Duodenal mucosa (tissue), 2 donors: ENCODE measurements around the gene HMCES.

ENCODE experiments used
- H3K27ac ChIP-seq: one replicate; pipeline ENCODE4 v1.7.0; 2013; ENCODE audit warnings: low read depth, low read length
- H3K27me3 ChIP-seq, 2 donors: one replicate each; pipeline ENCODE4 v1.7.0; 2013; ENCODE audit warnings: low read length in 2 of 2, control low read depth in 1 of 2; ENCODE audit not compliant: insufficient read depth in 2 of 2, control insufficient read depth in 1 of 2
- H3K36me3 ChIP-seq, 2 donors: one replicate each; pipeline ENCODE4 v1.7.0; 2013; ENCODE audit warnings: low read length in 2 of 2, control low read depth in 1 of 2; ENCODE audit not compliant: insufficient read depth in 2 of 2, control insufficient read depth in 1 of 2
- H3K4me1 ChIP-seq, 2 donors: one replicate each; pipeline ENCODE4 v1.7.0; 2013; ENCODE audit warnings: low read length in 2 of 2, control low read depth in 1 of 2; ENCODE audit not compliant: insufficient read depth in 2 of 2, control insufficient read depth in 1 of 2
- H3K4me3 ChIP-seq, 2 donors: one replicate each; pipeline ENCODE4 v1.7.0; 2013; ENCODE audit warnings: low read length in 2 of 2, low read depth in 1 of 2
- H3K9ac ChIP-seq, 2 donors: one replicate each; pipeline ENCODE4 v1.7.0; 2013; ENCODE audit warnings: low read length in 2 of 2, low read depth in 1 of 2
- H3K9me3 ChIP-seq, 2 donors: one replicate each; pipeline ENCODE4 v1.7.0; 2013; ENCODE audit warnings: low read length in 2 of 2, control low read depth in 1 of 2; ENCODE audit not compliant: control insufficient read depth in 1 of 2

The HMCES gene

DNA sequence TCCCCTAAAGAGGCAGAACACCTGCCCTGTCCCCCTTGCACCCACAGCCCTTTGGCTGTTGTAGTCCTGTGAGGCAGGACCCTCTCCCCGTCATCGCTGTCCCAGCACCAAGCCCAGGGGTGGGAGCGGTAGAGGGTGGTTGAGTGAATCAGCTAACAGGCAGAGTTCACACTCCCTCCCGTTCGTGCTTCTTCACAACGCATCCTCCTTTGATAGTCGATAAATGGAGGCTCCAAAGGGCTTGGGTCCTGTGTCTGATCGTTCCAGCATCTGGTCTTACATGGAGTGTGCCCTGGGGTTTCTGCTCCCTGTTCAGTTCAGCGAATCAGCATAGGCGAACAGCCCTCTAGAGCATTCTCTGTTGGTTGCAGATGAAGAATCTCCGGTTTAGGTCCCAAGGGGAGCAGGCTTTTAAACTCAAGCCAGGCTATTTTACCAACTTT lies 820 bp upstream of the HMCES start:
- peak overlapping the region; percentile 94 to 95 for H3K4me3 ChIP-seq
- no peaks in the 10 kb centered on the region for H3K27me3 ChIP-seq
- H3K27ac ChIP-seq: peak overlapping the region; percentile 86
- H3K36me3 ChIP-seq: peaks cover 32 to 46% of the 10 kb centered on the region in 2 donors
- peak overlapping the region; percentile 86 to 88 for H3K9ac ChIP-seq
- no peaks in the 10 kb centered on the region for H3K9me3 ChIP-seq
- peaks cover 22 to 26% of the 10 kb centered on the region in 2 donors for H3K4me1 ChIP-seq

DNA sequence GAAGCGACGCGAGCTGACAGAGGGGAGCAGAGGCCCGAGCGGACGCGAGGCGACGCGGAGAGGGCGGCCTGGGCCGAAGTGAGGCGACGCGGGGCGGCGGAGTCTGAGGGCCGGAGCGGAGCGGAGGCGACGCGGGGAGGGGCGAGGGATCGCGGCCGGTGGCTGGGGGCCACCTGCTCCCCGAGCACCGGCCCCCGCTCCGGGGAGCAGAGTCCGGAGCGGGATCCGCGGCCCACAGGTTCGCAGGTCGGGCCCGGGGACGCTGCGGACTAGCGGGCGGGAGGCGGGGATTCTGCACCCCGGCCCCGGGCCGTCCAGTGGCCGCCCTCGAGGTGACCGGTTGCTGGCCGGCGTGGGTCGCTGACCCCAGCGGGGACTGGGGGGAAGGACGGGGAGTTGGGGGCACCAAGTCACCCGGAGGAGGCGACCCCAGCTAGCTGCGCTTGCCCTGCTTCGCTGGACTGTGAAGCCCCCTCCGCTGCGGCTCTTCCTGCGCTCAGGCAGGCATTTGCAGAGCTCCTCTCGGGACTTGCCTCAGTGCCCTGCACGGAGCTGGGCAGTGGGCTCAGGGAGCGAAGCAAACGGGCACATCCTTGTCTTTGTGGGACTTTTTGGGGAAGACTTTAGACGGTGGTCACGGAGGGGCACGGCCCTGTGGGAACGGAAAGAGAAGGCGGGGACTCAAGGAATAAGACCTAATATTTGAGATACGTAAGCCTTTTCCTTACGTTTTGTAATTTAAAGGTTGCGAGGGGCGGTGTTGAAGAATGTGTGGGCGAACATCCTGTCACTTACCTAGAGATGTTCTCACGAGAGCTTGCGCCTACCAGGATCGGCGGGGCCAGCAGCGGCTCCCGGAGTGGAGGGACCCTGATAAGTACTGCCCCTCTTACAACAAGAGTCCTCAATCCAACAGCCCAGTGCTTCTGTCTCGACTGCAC lies 566 bp downstream of the HMCES start:
- Histone ChIP-seq H3K9me3 (no peaks in the 10 kb centered on the region), H3K27ac (peak overlapping the region; percentile 86), H3K4me1 (peaks cover 22 to 27% of the 10 kb centered on the region in 2 donors), H3K9ac (peak overlapping the region; percentile 86 to 88), H3K27me3 (no peaks in the 10 kb centered on the region), H3K4me3 (peak overlapping the region; percentile 94 to 95), H3K36me3 (peaks cover 25 to 33% of the 10 kb centered on the region in 2 donors)

DNA sequence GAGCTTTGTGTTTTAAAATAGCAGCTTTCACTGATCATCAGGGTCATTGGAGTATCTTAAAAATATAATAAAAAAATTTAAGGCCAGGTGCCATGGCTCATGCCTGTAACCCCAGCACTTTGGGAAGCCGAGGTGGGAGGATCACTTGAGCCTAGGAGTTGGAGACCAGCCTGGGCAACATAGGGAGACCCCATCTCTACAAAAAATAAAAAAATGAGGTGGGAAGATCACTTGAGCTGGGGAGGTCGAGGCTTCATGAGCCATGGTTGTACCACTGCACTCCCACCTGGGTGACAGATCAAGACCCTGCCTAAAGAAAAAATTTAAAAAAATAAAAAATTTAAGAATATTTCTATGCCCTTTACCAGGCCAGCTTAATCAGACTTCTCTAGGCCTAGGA lies 1.5 kb downstream of the HMCES start:
- Histone ChIP-seq H3K36me3 (peaks cover 16 to 23% of the 10 kb centered on the region in 2 donors), H3K4me1 (peaks cover 22 to 27% of the 10 kb centered on the region in 2 donors), H3K9me3 (no peaks in the 10 kb centered on the region), H3K4me3 (peak overlapping the region; percentile 94 to 95), H3K27me3 (no peaks in the 10 kb centered on the region), H3K27ac (no peak overlapping the region), H3K9ac (peak overlapping the region in 1 of 2 donors; percentile 88)

DNA sequence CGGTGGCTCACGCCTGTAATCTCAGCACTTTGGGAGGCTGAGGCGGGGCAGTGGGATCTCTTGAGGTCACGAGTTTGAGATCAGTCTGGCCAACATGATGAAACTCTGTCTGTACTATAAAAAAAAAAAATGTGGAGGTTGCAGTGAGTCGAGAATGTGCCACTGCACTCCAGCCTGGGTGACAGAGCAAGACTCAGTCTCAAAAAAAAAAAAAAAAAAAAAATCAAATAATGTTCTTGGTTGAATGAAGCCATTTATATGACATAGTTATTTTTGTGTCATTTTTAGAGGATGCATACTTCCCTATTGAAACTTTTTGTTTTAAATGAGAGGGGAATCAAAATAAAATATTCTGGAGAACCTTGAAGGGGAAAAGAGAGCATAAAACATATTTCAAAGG lies 3.1 kb downstream of the HMCES start:
- Histone ChIP-seq H3K9me3 (no peaks in the 10 kb centered on the region), H3K27me3 (no peaks in the 10 kb centered on the region), H3K36me3 (peaks cover 3 to 13% of the 10 kb centered on the region in 2 donors), H3K9ac (peak overlapping the region in 1 of 2 donors; percentile 38), H3K27ac (no peak overlapping the region), H3K4me1 (peaks cover 22 to 27% of the 10 kb centered on the region in 2 donors), H3K4me3 (no peak overlapping the region)

DNA sequence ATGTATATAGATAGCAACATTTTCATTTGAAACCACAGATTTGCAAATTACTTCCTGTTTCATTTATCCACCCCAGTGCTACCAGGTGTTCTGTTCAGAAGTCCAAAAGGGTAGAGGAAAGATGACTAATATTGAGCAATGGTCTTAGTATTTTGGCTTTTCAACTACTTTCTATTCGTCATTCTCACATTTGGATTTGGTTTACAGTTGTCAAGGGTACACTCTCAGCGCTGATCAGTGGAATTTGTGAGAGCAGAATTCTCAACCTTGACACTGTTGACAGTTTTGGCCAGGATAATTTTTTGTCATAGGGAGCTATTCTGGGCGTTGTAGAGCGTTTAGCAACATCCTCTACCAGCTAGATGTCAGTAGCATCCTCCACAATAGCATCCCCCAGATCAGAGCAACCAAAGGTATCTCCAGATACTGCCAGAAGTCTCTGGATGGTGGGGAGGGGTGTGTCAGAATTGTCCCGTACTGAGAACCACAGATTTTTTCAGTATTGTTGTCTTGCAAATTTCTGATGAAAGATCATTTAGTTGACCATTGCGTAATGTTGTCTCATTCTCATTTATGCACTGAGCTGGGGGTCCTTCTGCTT lies 4.2 kb downstream of the HMCES start:
- no peaks in the 10 kb centered on the region for H3K27me3 ChIP-seq
- H3K4me3 ChIP-seq: peak overlapping the region; percentile 12 to 37
- peaks cover 0 to 5% of the 10 kb centered on the region in 2 donors for H3K36me3 ChIP-seq
- H3K9ac ChIP-seq: no peak overlapping the region
- no peaks in the 10 kb centered on the region for H3K9me3 ChIP-seq
- H3K4me1 ChIP-seq: peaks cover 20 to 22% of the 10 kb centered on the region in 2 donors
- H3K27ac ChIP-seq: no peak overlapping the region

DNA sequence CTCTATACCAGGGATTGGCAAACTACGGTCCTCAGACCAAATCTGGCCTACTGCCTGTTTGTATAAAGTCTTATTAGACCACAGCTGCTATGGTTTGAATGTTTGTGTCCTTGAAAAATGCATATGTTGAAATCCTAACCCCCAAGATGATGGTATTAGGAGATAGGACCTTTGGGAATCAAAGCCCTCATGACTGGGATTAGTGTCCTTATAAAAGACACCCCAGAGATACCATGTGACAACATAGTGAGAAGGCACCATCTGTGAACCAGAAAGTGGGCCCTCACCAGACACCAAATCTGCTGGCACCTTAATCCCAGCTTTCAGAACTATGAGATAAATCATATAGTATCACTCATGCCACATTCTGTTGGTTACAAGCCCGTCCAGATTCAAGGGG lies 7.4 kb downstream of the HMCES start:
- Histone ChIP-seq H3K36me3 (peaks cover 8 to 23% of the 10 kb centered on the region in 2 donors), H3K27ac (no peak overlapping the region), H3K4me3 (no peak overlapping the region)

DNA sequence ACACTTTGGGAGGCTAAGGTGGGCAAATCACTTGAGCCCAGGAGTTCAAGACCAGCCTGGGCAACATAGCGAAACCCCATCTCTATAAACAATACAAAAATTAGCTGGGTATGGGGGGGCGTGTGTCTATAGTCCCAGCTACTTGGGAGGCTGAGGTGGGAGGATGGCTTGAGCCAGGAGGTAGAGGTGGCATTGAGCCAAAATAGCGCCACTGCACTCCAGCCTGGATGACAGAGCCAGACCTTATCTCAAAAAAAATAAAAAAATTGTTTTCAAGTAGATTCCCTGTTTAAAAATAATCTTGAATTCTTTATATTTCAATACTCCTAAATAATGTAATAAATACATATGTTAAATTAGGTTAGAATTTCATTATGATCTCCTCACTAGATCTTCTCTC lies 9.8 kb downstream of the HMCES start:
- Histone ChIP-seq H3K9ac (no peak overlapping the region), H3K4me3 (no peak overlapping the region), H3K9me3 (no peaks in the 10 kb centered on the region), H3K4me1 (no peaks in the 10 kb centered on the region), H3K27ac (no peak overlapping the region), H3K27me3 (no peaks in the 10 kb centered on the region), H3K36me3 (peaks cover 16 to 40% of the 10 kb centered on the region in 2 donors)

More for the DNA sequence above, 7.4 kb downstream of the HMCES start:
- Histone ChIP-seq H3K9ac (no peak overlapping the region), H3K9me3 (no peaks in the 10 kb centered on the region), H3K4me1 (peaks cover 9 to 12% of the 10 kb centered on the region in 2 donors), H3K27me3 (no peaks in the 10 kb centered on the region)

DNA sequence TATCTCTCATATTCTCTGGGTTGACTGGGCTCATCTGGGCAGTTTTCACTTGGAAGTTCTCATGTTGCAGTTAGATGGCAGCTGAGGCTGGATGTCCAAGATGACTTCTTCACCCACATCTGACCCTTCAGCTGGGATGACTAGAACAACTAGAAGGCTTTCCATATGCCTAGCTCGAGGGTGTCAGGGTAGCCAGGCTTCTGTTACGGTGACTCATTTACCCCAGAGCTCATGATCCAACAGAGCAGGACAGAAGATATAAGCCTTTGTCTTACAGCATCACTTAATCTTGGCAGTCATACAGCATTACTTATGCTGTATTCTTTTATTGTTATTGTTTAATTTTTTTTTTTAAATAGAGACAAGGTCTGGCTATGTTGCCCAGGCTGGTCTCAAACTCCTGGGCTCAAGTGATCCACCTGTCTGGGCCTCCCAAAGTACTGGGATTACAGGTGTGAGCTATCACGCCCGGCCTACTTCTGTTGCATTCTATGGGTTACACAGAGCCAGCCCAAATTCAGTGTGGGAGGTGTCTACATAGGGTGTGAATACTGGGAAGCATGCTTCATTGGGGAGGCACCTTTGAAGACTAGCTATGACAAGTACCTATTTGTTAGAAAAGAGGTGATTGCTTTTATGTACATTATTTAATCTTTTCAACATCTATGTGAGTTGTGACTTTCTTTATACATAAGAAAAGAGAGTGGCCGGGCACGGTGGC lies 10.7 kb downstream of the HMCES start:
- H3K4me3 ChIP-seq: no peak overlapping the region
- peaks cover 16 to 44% of the 10 kb centered on the region in 2 donors for H3K36me3 ChIP-seq
- H3K27me3 ChIP-seq: no peaks in the 10 kb centered on the region

DNA sequence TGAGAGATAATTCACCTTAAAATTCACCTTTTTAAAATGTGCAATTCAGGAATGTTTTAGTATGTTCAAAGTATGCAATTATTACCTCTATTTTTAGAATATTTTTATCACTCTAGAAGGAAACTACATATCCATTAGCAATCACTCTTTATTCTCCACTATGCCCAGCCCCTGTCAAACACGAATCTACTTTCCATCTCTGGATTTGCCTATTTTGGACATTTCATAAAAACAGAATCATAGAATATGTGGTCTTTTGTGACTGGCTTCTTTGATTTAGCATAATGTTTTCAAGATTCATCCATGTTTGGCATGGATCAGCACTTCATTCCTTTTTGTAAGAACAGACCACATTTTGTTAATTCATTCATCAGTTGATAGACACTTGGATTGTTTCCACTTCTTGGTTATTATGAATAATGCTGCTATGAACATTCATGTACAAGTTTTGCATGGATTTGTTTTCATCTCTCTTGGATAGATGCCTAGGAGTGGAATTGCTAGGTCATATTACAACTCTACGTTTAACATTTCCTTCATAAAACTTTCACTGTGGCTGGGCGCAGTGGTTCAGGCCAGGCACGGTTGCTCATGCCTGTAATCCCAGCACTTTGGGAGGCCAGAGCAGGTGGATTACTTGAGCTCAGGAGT lies 12.7 kb downstream of the HMCES start:
- no peak overlapping the region for H3K9ac ChIP-seq
- H3K4me3 ChIP-seq: no peak overlapping the region
- no peak overlapping the region for H3K27ac ChIP-seq
- H3K27me3 ChIP-seq: no peaks in the 10 kb centered on the region
- H3K4me1 ChIP-seq: no peaks in the 10 kb centered on the region
- H3K36me3 ChIP-seq: peaks cover 16 to 48% of the 10 kb centered on the region in 2 donors
- no peaks in the 10 kb centered on the region for H3K9me3 ChIP-seq

More for the DNA sequence above, 10.7 kb downstream of the HMCES start:
- Histone ChIP-seq H3K27ac (no peak overlapping the region), H3K4me1 (no peaks in the 10 kb centered on the region), H3K9ac (no peak overlapping the region), H3K9me3 (no peaks in the 10 kb centered on the region)
